ENCODE data around the gene ISCA2. TPM values are rescaled to one million over a fixed set of nuclear protein-coding genes. Genes with fewer than 3 reads are reported as not detected.
"Not testable (repeated sequence)": the region's sequence is repeated elsewhere in the genome, so short reads cannot be mapped to it uniquely, and the experiment has no call there.

The ISCA2 gene
- total RNA-seq, 3 donors from 2014 or later (not counting 1 experiment from before 2014, with no cell fraction given): 12.0 to 18.2 (median 15.3) TPM

- 37% methylated on average over 7 of the region's 7 CpGs for WGBS (ENCODE audit: insufficient coverage)
- Histone ChIP-seq H3K9me3 (ENCODE audit: control insufficient read depth, insufficient read depth, low read length) (no peaks in the 10 kb centered on the region), H3K4me3 (ENCODE audit: low read length) (no peak overlapping the region), H3K27ac (ENCODE audit: low read length) (no peak overlapping the region), H3K4me1 (ENCODE audit: control insufficient read depth, insufficient read depth, low read length) (no peaks in the 10 kb centered on the region), H3K27me3 (ENCODE audit: control insufficient read depth, insufficient read depth, low read length) (no peaks in the 10 kb centered on the region), H3K36me3 (ENCODE audit: control insufficient read depth, insufficient read depth, low read length) (no peaks in the 10 kb centered on the region)
- H3K27ac Mint-ChIP-seq: no peak overlapping the region
- no peak overlapping the region for H3K4me3 Mint-ChIP-seq
- no peaks in the 10 kb centered on the region for H3K36me3 Mint-ChIP-seq
- DNase-seq (no peak), ATAC-seq (no peak)
- intact Hi-C loops (cut with micrococcal nuclease): no loop called here
- peaks cover 0 to 3% of the 10 kb centered on the region in 2 donors for H3K27me3 Mint-ChIP-seq (ENCODE audit: low read depth in 2 of 2)
- no peaks in the 10 kb centered on the region for H3K9me3 Mint-ChIP-seq
- TF ChIP-seq, protein P1, sequence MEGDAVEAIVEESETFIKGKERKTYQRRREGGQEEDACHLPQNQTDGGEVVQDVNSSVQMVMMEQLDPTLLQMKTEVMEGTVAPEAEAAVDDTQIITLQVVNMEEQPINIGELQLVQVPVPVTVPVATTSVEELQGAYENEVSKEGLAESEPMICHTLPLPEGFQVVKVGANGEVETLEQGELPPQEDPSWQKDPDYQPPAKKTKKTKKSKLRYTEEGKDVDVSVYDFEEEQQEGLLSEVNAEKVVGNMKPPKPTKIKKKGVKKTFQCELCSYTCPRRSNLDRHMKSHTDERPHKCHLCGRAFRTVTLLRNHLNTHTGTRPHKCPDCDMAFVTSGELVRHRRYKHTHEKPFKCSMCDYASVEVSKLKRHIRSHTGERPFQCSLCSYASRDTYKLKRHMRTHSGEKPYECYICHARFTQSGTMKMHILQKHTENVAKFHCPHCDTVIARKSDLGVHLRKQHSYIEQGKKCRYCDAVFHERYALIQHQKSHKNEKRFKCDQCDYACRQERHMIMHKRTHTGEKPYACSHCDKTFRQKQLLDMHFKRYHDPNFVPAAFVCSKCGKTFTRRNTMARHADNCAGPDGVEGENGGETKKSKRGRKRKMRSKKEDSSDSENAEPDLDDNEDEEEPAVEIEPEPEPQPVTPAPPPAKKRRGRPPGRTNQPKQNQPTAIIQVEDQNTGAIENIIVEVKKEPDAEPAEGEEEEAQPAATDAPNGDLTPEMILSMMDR (IDR thresholded peaks at IDR 0.05): no peak
- H3K4me1 Mint-ChIP-seq: no peaks in the 10 kb centered on the region
Observed at GRCh38 chr14:74533576-74533975, 40.0 kb downstream of the ISCA2 start.

DNA sequence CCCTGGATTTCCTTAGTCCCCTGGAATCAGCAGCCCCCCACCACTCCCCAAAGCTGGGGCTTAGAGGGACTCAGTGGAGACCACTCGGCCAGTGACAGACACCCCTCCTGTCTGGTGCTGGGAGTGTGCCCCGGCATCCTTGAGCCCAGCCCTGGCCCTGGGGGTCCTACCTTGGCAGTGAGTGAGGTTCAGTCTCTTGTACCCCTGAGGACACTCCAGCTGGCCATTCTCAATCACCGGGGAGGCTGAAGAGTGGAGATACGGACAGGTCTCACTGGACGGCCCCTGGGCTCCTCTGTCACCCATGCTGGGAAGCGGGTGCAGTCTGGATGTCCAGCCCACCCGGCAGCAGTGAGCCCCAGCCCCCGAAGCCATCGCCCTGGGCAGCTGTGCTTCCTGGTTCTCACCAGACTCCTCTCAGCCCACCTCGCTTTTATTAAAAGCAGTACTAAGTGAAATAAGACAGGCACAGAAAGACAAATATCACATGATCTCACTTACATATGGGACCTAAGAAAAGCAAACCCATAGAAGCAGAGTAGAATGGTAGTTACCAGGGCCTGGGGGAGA lies 42.3 kb downstream of the ISCA2 start:
- WGBS (ENCODE audit: insufficient coverage): 90% methylated on average over 9 of the region's 10 CpGs
- peaks cover 0 to 3% of the 10 kb centered on the region in 2 donors for H3K27me3 Mint-ChIP-seq (ENCODE audit: low read depth in 2 of 2)

GRCh38 chr14:74536336-74536735 lies 42.8 kb downstream of the ISCA2 start:
- H3K36me3 ChIP-seq (ENCODE audit: control insufficient read depth, insufficient read depth, low read length); ATAC-seq; DNase-seq; intact Hi-C loops (cut with micrococcal nuclease); H3K27me3 Mint-ChIP-seq (ENCODE audit: low read depth in 2 of 2); H3K27me3 ChIP-seq (ENCODE audit: control insufficient read depth, insufficient read depth, low read length); H3K4me3 ChIP-seq (ENCODE audit: low read length); H3K9me3 Mint-ChIP-seq; H3K27ac Mint-ChIP-seq; H3K27ac ChIP-seq (ENCODE audit: low read length); H3K4me3 Mint-ChIP-seq; H3K9me3 ChIP-seq (ENCODE audit: control insufficient read depth, insufficient read depth, low read length); H3K4me1 Mint-ChIP-seq; H3K4me1 ChIP-seq (ENCODE audit: control insufficient read depth, insufficient read depth, low read length); H3K36me3 Mint-ChIP-seq: not testable (repeated sequence)
- WGBS (ENCODE audit: insufficient coverage): 89% methylated on average over 3 of the region's 3 CpGs

More for the DNA sequence above, 42.3 kb downstream of the ISCA2 start:
- Mint-ChIP-seq H3K4me3 (no peak overlapping the region), H3K27ac (no peak overlapping the region), H3K4me1 (no peaks in the 10 kb centered on the region), H3K9me3 (no peaks in the 10 kb centered on the region), H3K36me3 (no peaks in the 10 kb centered on the region)
- H3K9me3 ChIP-seq (ENCODE audit: control insufficient read depth, insufficient read depth, low read length): no peaks in the 10 kb centered on the region
- DNase-seq (no peak), ATAC-seq (no peak)
- intact Hi-C loops (cut with micrococcal nuclease): no loop called here
- H3K4me3 ChIP-seq (ENCODE audit: low read length): no peak overlapping the region
- no peaks in the 10 kb centered on the region for H3K27me3 ChIP-seq (ENCODE audit: control insufficient read depth, insufficient read depth, low read length)
- H3K4me1 ChIP-seq (ENCODE audit: control insufficient read depth, insufficient read depth, low read length): no peaks in the 10 kb centered on the region
- H3K27ac ChIP-seq (ENCODE audit: low read length): no peak overlapping the region
- no peaks in the 10 kb centered on the region for H3K36me3 ChIP-seq (ENCODE audit: control insufficient read depth, insufficient read depth, low read length)
- TF ChIP-seq, protein P1 (IDR thresholded peaks at IDR 0.05): no peak

- peaks cover 0 to under 1% of the 10 kb centered on the region in 2 donors for H3K27me3 Mint-ChIP-seq (ENCODE audit: low read depth in 2 of 2)
- Histone ChIP-seq H3K4me1 (ENCODE audit: control insufficient read depth, insufficient read depth, low read length) (no peaks in the 10 kb centered on the region), H3K27ac (ENCODE audit: low read length) (no peak overlapping the region), H3K4me3 (ENCODE audit: low read length) (no peak overlapping the region), H3K27me3 (ENCODE audit: control insufficient read depth, insufficient read depth, low read length) (no peaks in the 10 kb centered on the region), H3K36me3 (ENCODE audit: control insufficient read depth, insufficient read depth, low read length) (no peaks in the 10 kb centered on the region), H3K9me3 (ENCODE audit: control insufficient read depth, insufficient read depth, low read length) (no peaks in the 10 kb centered on the region)
- H3K4me1 Mint-ChIP-seq: no peaks in the 10 kb centered on the region
- no peak for ATAC-seq
- TF ChIP-seq, protein P1 (IDR thresholded peaks at IDR 0.05): no peak
- no peaks in the 10 kb centered on the region for H3K9me3 Mint-ChIP-seq
- 91% methylated on average over 10 of the region's 11 CpGs for WGBS (ENCODE audit: insufficient coverage)
- intact Hi-C loops (cut with micrococcal nuclease): no loop called here
- no peaks in the 10 kb centered on the region for H3K36me3 Mint-ChIP-seq
- no peak for DNase-seq
- no peak overlapping the region for H3K27ac Mint-ChIP-seq
- H3K4me3 Mint-ChIP-seq: no peak overlapping the region
Observed at GRCh38 chr14:74538411-74539391, 45.1 kb downstream of the ISCA2 start.
